OCI-LY1 (cell line): ENCODE data around the gene PITPNM3.

Experiments
- H2AFZ ChIP-seq: fragments of 200-600 bp; sonication (generic), shearing (Covaris generic); 2 replicates; pipeline ENCODE4 v1.6.0; 2014; ENCODE audit warnings: antibody characterized with exemption, mild to moderate bottlenecking, low read length
- H3F3A ChIP-seq: fragments of 200-600 bp; sonication (generic), shearing (Covaris generic); 2 replicates; pipeline ENCODE4 v1.6.0; 2014; ENCODE audit warnings: mild to moderate bottlenecking, antibody characterized with exemption, low read length, moderate library complexity; ENCODE audit not compliant: insufficient read depth
- H3K27ac ChIP-seq: fragments of 200-600 bp; sonication (generic); 2 replicates; pipeline ENCODE4 v1.5.1; 2014; ENCODE audit warnings: low read length, mixed run types, mild to moderate bottlenecking, low read depth; ENCODE audit not compliant: poor library complexity, severe bottlenecking
- H3K27me3 ChIP-seq: fragments of 200-600 bp; sonication (generic); 2 replicates; pipeline ENCODE4 v1.6.0; 2014; ENCODE audit warnings: antibody characterized with exemption, mild to moderate bottlenecking, low read length, moderate library complexity; ENCODE audit not compliant: insufficient read depth
- H3K36me3 ChIP-seq: fragments of 200-600 bp; sonication (generic); 2 replicates; pipeline ENCODE4 v1.6.1; 2014; ENCODE audit warnings: mild to moderate bottlenecking, antibody characterized with exemption, low read length, moderate library complexity, mixed read lengths; ENCODE audit not compliant: insufficient read depth
- H3K4me1 ChIP-seq: fragments of 200-600 bp; sonication (generic); 2 replicates; pipeline ENCODE4 v1.5.1; 2014; ENCODE audit warnings: mild to moderate bottlenecking, low read length, moderate library complexity; ENCODE audit not compliant: insufficient read depth, severe bottlenecking
- H3K4me2 ChIP-seq: fragments of 200-600 bp; sonication (generic), shearing (Covaris generic); 2 replicates; pipeline ENCODE4 v1.6.1; 2014; ENCODE audit warnings: low read length
- H3K4me3 ChIP-seq: fragments of 200-600 bp; sonication (generic); 2 replicates; pipeline ENCODE4 v1.5.1; 2014; ENCODE audit warnings: low read length, low read depth, mild to moderate bottlenecking, mixed read lengths; ENCODE audit not compliant: poor library complexity, severe bottlenecking
- H3K79me2 ChIP-seq: fragments of 200-600 bp; shearing (Covaris generic); 2 replicates; pipeline ENCODE4 v1.6.1; 2016; ENCODE audit warnings: mixed run types, low read length, mixed read lengths; ENCODE audit not compliant: insufficient read depth
- H3K9ac ChIP-seq: fragments of 200-600 bp; sonication (generic), shearing (Covaris generic); 2 replicates; pipeline ENCODE4 v1.6.1; 2014; ENCODE audit warnings: mild to moderate bottlenecking, low read length, mixed read lengths
- H3K9me2 ChIP-seq: fragments of 200-600 bp; sonication (generic), shearing (Covaris generic); 2 replicates; pipeline ENCODE4 v1.6.1; 2014; ENCODE audit warnings: low read depth, mild to moderate bottlenecking, low read length, mixed read lengths
- H3K9me3 ChIP-seq: fragments of 200-600 bp; shearing (Covaris generic); 2 replicates; pipeline ENCODE4 v1.6.1; 2014; ENCODE audit warnings: low read length, mixed read lengths
- H4K20me1 ChIP-seq: fragments of 200-600 bp; sonication (generic), shearing (Covaris generic); 2 replicates; pipeline ENCODE4 v1.6.0; 2016; ENCODE audit warnings: mild to moderate bottlenecking, low read length; ENCODE audit not compliant: insufficient read depth
- CTCF ChIP-seq: fragments of 200-600 bp; sonication (generic), shearing (Covaris generic); IDR thresholded peaks from 2 replicates; pipeline ENCODE4 v1.5.1; 2017; ENCODE audit warnings: mild to moderate bottlenecking, antibody characterized with exemption, low read length, moderate library complexity, mixed read lengths
- EZH2 ChIP-seq: fragments of 200-600 bp; sonication (generic), shearing (Covaris generic); IDR thresholded peaks from 2 replicates; pipeline ENCODE4 v1.8.0; 2017; ENCODE audit warnings: borderline replicate concordance, mixed run types, mild to moderate bottlenecking, antibody characterized with exemption, low read length, moderate library complexity, mixed read lengths

Gene PITPNM3

GRCh38 chr17:6461246-6461645 lies 95.1 kb downstream of the PITPNM3 start:
- Histone ChIP-seq H2AFZ (no peak overlapping the region), H3K4me2 (no peak overlapping the region), H3K9me2 (no peaks in the 10 kb centered on the region), H3K27me3 (no peaks in the 10 kb centered on the region; the same call in 1 of the 2 replicates), H3K36me3 (no peaks in the 10 kb centered on the region), H3K9me3 (no peaks in the 10 kb centered on the region), H3K27ac (no peak overlapping the region), H3K4me3 (no peak overlapping the region), H3K4me1 (no peaks in the 10 kb centered on the region), H3K79me2 (no peaks in the 10 kb centered on the region), H3F3A (no peaks in the 10 kb centered on the region), H3K9ac (no peak overlapping the region), H4K20me1 (no peaks in the 10 kb centered on the region)
- TF ChIP-seq EZH2 (no peak), CTCF (no peak)

GRCh38 chr17:6460531-6461161 lies 95.7 kb downstream of the PITPNM3 start:
- H3K27ac ChIP-seq = no peak overlapping the region
- TF ChIP-seq EZH2 = no peak
- no peak for TF ChIP-seq CTCF
- no peak overlapping the region for H3K4me2 ChIP-seq
- no peaks in the 10 kb centered on the region; the same call in 1 of the 2 replicates for H3K27me3 ChIP-seq
- no peaks in the 10 kb centered on the region for H3K79me2 ChIP-seq
- H3K36me3 ChIP-seq = no peaks in the 10 kb centered on the region
- no peaks in the 10 kb centered on the region for H3F3A ChIP-seq
- H2AFZ ChIP-seq = no peak overlapping the region
- H3K4me1 ChIP-seq = no peaks in the 10 kb centered on the region
- no peak overlapping the region for H3K4me3 ChIP-seq
- no peaks in the 10 kb centered on the region for H3K9me2 ChIP-seq
- no peaks in the 10 kb centered on the region for H4K20me1 ChIP-seq
- H3K9me3 ChIP-seq = no peaks in the 10 kb centered on the region
- no peak overlapping the region for H3K9ac ChIP-seq

GRCh38 chr17:6458460-6458950 lies 97.8 kb downstream of the PITPNM3 start:
- H3K27me3 ChIP-seq = no peaks in the 10 kb centered on the region; the same call in 1 of the 2 replicates
- no peak overlapping the region for H3K27ac ChIP-seq
- H3K4me1 ChIP-seq = no peaks in the 10 kb centered on the region
- no peak overlapping the region for H3K9ac ChIP-seq
- no peak overlapping the region for H3K4me3 ChIP-seq
- no peaks in the 10 kb centered on the region for H4K20me1 ChIP-seq
- H2AFZ ChIP-seq = no peak overlapping the region
- no peaks in the 10 kb centered on the region for H3K9me2 ChIP-seq
- H3K79me2 ChIP-seq = no peaks in the 10 kb centered on the region
- H3F3A ChIP-seq = no peaks in the 10 kb centered on the region
- no peak overlapping the region for H3K4me2 ChIP-seq
- no peaks in the 10 kb centered on the region for H3K9me3 ChIP-seq
- H3K36me3 ChIP-seq = no peaks in the 10 kb centered on the region
- TF ChIP-seq EZH2 = no peak
- TF ChIP-seq CTCF = no peak
